Stimulated activated memory B cell treated with anti-CD40 and anti-IgM and Interleukin-4, amounts not matched to agents 10 μg/mL and 1 μg/mL and 100 μg/mL, for 72 hours (primary cell): ENCODE results near the gene TMEM117.
"Not testable (repeated sequence)": the region's sequence is repeated elsewhere in the genome, so short reads cannot be mapped to it uniquely, and the experiment has no call there.

Source experiments
- ATAC-seq: fragments of 150-1000 bp; cut with Tn5 transposase; 2 replicates; pipeline ENCODE4 v1.10.0; 2021
- H3K27ac Mint-ChIP-seq: one replicate; pipeline ENCODE4 v1.8.0; 2022; ENCODE audit warnings: mild to moderate bottlenecking, mixed read lengths
- H3K27me3 Mint-ChIP-seq: one replicate; pipeline ENCODE4 v1.8.0; 2022; ENCODE audit warnings: mixed read lengths
- H3K36me3 Mint-ChIP-seq: one replicate; pipeline ENCODE4 v1.8.0; 2022; ENCODE audit warnings: mixed read lengths
- H3K4me1 Mint-ChIP-seq: one replicate; pipeline ENCODE4 v1.8.0; 2022; ENCODE audit warnings: mixed read lengths
- H3K4me3 Mint-ChIP-seq: one replicate; pipeline ENCODE4 v1.8.0; 2022; ENCODE audit warnings: mild to moderate bottlenecking, moderate library complexity, mixed read lengths
- H3K9me3 Mint-ChIP-seq: one replicate; pipeline ENCODE4 v1.8.0; 2022; ENCODE audit warnings: mixed read lengths

The TMEM117 gene

DNA sequence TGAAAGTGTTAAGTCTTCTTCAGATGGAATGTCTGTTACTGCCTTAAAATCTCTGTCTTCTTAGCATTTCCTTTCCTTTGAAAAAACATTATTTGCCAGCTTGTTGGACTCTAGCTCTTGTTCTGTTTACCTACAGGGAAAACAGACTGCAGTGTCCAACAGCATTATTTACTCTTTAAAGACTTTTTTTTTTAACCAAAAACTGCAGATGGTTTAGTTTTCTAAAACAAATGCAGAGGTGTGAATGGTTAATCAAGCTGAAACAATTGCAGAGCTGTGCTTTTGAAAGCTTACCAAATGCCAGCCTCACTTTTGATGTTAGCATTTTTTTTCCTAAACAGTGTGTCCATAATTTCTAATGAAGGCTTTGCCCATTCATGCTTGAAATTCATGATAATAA is 323.3 kb downstream of the TMEM117 start:
- H3K4me1 Mint-ChIP-seq = peaks cover 12% of the 10 kb centered on the region
- H3K27me3 Mint-ChIP-seq = no peaks in the 10 kb centered on the region
- ATAC-seq = no peak
- no peak overlapping the region for H3K4me3 Mint-ChIP-seq
- H3K36me3 Mint-ChIP-seq = no peaks in the 10 kb centered on the region
- H3K27ac Mint-ChIP-seq = no peak overlapping the region
- H3K9me3 Mint-ChIP-seq = no peaks in the 10 kb centered on the region

DNA sequence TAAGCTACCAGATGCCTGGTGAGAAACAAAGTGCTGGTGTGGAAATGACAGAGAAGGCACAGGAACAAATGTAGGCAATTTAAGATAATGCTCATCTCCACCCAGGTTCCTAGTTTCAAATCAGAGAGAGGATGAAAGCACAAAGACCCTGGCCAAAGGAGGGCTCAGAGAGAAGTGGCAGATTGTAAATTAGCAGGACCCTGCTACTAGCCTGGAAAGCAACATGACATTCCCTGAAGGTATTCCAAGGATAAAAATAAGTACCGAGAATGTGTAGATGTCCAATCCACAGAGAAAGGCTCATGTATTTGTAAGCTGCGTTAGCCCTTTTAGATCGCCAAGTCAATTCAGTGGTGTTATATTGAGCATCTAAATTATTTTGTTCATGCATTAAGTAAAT is 324.0 kb downstream of the TMEM117 start:
- no peak overlapping the region for H3K27ac Mint-ChIP-seq

DNA sequence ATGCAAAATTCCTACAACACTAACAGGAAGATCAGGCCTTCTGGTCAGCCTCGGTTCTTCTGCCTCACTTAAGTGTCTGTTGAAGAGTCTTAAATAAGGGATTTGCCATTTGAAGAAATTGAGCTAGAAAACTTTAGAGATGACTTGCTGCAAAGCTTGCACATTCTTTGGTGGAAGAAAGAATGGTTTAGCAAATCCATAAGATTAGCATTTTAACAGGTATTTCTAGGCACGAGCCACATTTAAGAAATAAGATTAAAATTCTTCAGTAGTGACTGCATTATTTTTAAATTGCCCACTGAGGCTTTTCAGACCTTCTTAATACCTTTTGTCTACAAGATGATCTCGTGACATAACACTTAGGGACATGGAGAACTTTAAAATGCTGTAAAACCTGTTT is 327.1 kb downstream of the TMEM117 start:
- Mint-ChIP-seq H3K4me3 (no peak overlapping the region), H3K4me1 (no peaks in the 10 kb centered on the region), H3K9me3 (no peaks in the 10 kb centered on the region), H3K36me3 (no peaks in the 10 kb centered on the region), H3K27ac (no peak overlapping the region), H3K27me3 (no peaks in the 10 kb centered on the region)
- no peak for ATAC-seq

More for the DNA sequence above, 324.0 kb downstream of the TMEM117 start:
- no peak for ATAC-seq
- H3K4me3 Mint-ChIP-seq = no peak overlapping the region
- no peaks in the 10 kb centered on the region for H3K36me3 Mint-ChIP-seq
- H3K27me3 Mint-ChIP-seq = no peaks in the 10 kb centered on the region
- no peaks in the 10 kb centered on the region for H3K9me3 Mint-ChIP-seq
- peaks cover 12% of the 10 kb centered on the region for H3K4me1 Mint-ChIP-seq

DNA sequence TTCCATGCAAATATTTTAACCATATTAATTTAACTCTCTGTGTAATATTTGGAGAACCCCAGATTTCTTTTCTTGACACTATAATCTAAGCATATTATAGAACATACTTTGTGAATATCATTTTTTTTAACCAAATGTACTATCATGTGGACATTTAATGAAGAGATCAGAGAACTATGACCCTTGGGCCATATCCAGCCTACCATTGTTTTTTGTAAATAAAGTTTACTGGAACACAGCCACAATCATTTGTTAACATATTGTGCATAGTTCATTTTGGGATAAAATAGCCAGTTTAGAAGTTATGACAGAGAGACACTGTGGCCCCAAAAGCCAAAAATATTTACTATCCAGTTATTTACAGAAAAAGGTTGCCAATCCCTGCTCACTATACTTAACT is 338.2 kb downstream of the TMEM117 start:
- ATAC-seq = no peak
- Mint-ChIP-seq H3K36me3 (peaks cover 7% of the 10 kb centered on the region), H3K9me3 (peaks cover 3% of the 10 kb centered on the region), H3K27me3 (no peaks in the 10 kb centered on the region), H3K27ac (no peak overlapping the region), H3K4me3 (no peak overlapping the region), H3K4me1 (no peaks in the 10 kb centered on the region)

DNA sequence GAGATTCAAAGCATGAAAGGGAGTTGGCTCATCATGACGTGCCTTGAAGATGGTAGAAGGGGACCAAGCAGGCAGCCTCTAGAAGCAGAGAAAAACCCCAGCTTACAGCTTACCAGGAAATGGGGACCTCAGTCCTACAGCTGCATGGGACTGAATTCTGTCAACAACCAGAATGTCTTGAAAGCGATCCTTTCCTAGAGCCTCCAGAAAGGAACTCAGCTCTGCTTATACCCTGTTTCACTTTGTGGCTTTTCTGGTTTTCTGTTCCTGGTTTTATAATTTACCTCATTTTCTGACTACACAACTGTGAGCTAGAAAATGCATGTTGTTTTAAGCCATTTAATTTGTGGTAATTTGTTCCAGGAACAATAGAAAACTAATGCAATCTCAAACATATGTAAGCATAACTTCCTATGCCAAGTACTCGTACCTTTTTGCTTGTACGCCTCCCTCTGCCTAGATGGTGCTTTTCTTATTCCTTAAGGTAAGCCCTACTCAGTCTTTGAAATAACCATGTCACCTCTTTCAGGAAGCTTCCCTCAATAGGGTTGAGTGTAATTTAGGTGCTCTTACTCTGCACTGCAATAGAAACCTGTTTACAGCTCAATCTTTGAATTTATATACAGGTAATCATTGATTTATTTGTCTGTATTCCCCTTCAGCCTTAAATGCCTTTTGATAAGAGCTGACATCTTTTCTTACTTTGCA is 348.8 kb downstream of the TMEM117 start:
- H3K27ac Mint-ChIP-seq = no peak overlapping the region
- no peaks in the 10 kb centered on the region for H3K9me3 Mint-ChIP-seq
- no peaks in the 10 kb centered on the region for H3K36me3 Mint-ChIP-seq
- ATAC-seq = peak; percentile 54
- no peak overlapping the region for H3K4me3 Mint-ChIP-seq
- no peaks in the 10 kb centered on the region for H3K27me3 Mint-ChIP-seq
- H3K4me1 Mint-ChIP-seq = peaks cover 15% of the 10 kb centered on the region

DNA sequence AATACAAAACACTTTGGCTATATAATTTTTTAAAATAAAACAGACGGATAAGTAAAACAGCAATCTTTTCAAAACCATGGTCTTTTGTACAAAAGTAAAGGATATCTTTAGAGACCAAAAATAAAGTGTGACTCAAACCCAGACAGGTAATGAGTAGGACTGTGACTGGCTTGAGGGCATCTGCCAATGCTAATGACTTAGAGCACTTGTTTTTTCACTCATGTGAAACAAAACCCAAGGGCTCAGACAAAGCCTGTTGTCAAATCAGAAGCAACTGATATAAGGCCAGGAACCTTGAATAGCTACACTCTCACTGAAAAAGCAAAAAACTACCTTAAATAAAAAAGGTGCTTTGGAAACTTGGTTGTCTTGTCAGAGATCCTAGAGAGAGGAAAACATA is 357.4 kb downstream of the TMEM117 start:
- no peaks in the 10 kb centered on the region for H3K4me1 Mint-ChIP-seq
- no peaks in the 10 kb centered on the region for H3K36me3 Mint-ChIP-seq
- H3K27me3 Mint-ChIP-seq = no peaks in the 10 kb centered on the region
- peak; percentile 71 for ATAC-seq
- H3K4me3 Mint-ChIP-seq = no peak overlapping the region
- H3K9me3 Mint-ChIP-seq = no peaks in the 10 kb centered on the region
- no peak overlapping the region for H3K27ac Mint-ChIP-seq

DNA sequence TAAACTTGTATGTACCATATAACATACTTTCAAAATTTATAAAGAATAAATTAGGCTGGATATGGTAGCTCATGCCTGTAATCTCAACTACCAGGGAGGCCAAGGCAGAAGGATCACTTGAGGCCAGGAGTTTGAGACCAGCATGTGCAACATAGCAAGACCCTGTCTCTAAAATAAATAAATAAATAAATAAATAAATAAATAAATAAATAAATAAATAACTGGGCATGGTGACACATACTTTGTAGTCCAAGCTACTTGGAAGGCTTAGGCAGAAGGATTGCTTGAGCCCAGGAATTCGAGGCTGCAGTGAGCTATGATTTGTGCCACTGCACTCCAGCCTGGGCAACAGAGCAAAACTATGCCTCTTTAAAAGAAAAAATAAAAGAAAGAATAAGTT is 359.8 kb downstream of the TMEM117 start:
- H3K4me3 Mint-ChIP-seq, H3K36me3 Mint-ChIP-seq, ATAC-seq, H3K27ac Mint-ChIP-seq, H3K9me3 Mint-ChIP-seq, H3K4me1 Mint-ChIP-seq, H3K27me3 Mint-ChIP-seq: not testable (repeated sequence)

DNA sequence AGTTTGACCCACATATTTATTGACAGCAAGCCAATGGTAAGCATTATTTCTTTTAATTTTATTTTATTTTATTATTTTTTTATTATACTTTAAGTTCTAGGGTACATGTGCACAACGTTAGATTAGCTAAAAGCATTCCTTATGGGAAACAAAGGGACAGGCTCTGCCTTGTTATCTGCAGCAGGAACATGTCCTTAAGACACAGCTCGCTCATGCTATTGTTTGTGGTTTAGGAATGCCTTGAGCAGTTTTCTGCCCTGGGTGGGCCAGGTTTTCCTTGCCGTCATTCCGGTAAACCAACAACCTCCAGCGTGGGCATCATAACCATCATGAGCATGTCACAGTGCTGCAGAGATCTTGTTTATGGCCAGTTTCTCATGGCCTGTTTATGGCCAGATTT is 370.2 kb downstream of the TMEM117 start:
- H3K9me3 Mint-ChIP-seq = peaks cover 8% of the 10 kb centered on the region
- H3K36me3 Mint-ChIP-seq = peaks cover 35% of the 10 kb centered on the region
- no peak for ATAC-seq
- H3K27ac Mint-ChIP-seq = no peak overlapping the region
- H3K4me3 Mint-ChIP-seq = no peak overlapping the region
- H3K4me1 Mint-ChIP-seq = no peaks in the 10 kb centered on the region
- H3K27me3 Mint-ChIP-seq = no peaks in the 10 kb centered on the region

DNA sequence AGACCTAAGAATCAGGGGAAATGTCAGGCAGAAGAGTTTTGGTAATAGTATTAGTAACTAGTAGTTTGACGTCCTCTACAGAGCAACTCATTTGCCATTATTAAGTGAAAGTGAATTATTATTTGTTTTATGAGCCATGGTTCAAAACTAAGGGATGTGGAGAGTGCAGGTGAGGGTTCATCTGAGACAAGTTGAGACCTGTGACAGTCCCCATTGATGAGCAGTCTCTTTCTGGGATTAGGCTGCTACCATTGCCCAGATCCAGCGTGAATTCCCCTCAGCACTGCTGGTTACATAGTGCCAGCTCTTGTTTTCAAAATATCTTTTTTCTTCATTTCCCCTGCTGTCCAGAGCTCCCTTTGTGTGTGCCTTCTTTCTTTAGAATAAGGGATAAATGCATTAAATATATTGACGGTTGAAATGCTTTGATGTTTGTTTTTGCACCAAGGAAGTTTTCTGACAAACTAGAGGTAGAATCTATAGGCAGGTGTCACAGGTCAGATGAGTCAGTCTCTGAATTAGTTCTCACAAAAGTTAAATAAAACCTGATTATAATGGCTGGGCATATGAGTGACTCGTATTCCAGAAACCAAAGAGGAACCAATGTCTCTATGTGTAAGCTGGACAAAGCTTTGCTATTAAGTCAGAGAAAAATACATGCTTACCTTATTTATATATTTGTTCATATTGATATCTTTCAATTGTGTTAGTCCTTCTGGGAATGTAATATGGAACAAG is 381.4 kb downstream of the TMEM117 start:
- Mint-ChIP-seq H3K27me3 (no peaks in the 10 kb centered on the region), H3K27ac (no peak overlapping the region), H3K4me1 (no peaks in the 10 kb centered on the region), H3K9me3 (peaks cover 5% of the 10 kb centered on the region), H3K4me3 (no peak overlapping the region), H3K36me3 (peaks cover 40% of the 10 kb centered on the region)
- ATAC-seq = no peak

DNA sequence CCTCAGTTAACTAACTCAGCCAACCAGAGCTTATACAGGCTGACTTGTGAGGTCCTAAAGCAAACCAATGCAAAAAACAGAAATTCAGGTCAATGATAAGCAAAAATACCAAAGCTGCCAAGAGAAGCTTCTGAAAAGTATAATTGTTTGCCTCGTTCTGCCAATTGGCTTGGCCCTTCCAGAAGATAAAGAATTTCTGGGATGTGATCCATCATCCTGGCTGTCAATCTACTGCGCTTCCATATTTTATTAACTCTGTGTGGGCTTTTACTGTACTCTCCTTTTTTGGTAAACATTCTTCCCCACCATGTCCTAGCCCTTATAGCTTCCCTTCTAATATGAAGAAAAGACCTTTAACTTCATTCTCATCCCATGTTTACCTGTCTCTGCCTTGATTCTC is 387.9 kb downstream of the TMEM117 start:
- no peaks in the 10 kb centered on the region for H3K9me3 Mint-ChIP-seq
- H3K4me1 Mint-ChIP-seq = no peaks in the 10 kb centered on the region
- H3K27ac Mint-ChIP-seq = no peak overlapping the region
- H3K4me3 Mint-ChIP-seq = no peak overlapping the region
- H3K27me3 Mint-ChIP-seq = no peaks in the 10 kb centered on the region
- H3K36me3 Mint-ChIP-seq = peaks cover 19% of the 10 kb centered on the region
- ATAC-seq = no peak

DNA sequence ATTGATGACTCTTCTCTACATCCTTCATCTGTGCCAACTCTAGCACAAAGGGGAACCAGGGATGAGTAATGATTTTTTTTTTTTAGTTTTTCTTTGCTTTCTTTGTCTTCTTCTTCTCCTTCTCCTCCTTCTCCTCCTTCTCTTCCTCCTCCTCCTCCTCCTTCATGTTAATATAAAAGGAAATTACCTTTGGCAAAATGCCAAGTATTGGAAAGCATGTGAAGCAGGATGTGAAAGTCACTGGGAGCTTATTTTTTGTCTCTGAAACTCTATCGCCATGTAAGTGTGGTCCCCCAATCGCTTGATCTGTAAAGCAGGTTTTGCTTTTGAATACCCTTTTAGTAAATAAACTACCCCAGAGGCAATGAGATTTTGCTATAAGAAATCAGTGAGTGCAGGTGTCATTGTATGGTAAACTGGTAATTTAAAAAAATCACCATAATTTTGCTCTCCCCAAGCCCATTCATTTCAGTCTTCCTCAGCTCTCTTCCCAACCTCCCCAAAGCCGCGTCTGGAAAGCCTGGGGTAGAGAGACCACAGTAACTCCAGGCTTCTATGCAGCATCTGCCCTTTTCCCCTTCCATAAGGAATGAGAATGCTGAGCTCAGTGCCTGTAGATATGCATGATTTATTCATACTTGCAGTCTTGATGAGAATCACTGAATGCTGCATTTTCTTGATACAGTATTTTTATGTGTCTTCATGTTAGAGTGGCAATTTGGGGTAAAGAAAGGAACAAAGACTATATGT is 388.7 kb downstream of the TMEM117 start:
- Mint-ChIP-seq H3K4me3 (no peak overlapping the region), H3K27ac (no peak overlapping the region), H3K9me3 (no peaks in the 10 kb centered on the region), H3K27me3 (no peaks in the 10 kb centered on the region), H3K4me1 (no peaks in the 10 kb centered on the region), H3K36me3 (peaks cover 19% of the 10 kb centered on the region)
- ATAC-seq = no peak

DNA sequence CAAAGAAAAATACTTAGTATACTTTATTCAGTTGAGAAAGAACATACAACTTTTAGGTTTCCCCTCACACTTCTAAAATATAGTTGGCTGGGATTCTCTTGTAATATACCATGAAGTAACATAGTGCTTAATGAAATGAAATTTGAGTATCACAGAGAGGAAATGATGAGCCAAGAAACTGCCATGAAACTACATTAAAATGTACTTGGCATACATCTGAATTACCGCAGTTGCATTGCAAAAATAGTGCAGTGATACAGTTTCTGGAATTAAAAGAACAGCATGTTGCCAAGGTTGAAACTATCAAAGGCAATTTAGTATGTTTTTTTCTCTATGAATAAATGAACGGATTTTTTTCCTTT is 389.2 kb downstream of the TMEM117 start:
- H3K27ac Mint-ChIP-seq = no peak overlapping the region
- H3K4me3 Mint-ChIP-seq = no peak overlapping the region
- no peaks in the 10 kb centered on the region for H3K4me1 Mint-ChIP-seq
- ATAC-seq = no peak
- H3K27me3 Mint-ChIP-seq = no peaks in the 10 kb centered on the region
- H3K9me3 Mint-ChIP-seq = no peaks in the 10 kb centered on the region
- H3K36me3 Mint-ChIP-seq = peaks cover 18% of the 10 kb centered on the region

DNA sequence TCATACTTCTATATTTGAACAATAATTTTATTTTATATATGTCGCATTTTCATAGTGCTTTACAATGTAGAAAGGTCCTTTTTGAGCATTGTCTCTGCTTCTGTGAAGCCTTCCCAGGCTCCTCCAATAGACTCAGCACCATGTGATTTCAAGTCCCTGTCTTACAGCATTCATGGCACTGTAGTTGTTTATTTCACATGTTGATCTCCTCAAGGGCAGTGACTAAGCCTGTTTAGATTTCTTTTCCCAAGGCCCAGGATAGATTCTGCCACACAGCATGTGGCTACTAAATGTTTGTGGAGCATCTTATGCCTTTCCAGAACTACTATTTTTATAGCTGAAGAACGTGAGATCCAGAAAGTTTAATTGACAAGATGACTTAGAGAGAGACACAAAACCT is 391.7 kb downstream of the TMEM117 start:
- no peak for ATAC-seq
- no peaks in the 10 kb centered on the region for H3K4me1 Mint-ChIP-seq
- H3K9me3 Mint-ChIP-seq = no peaks in the 10 kb centered on the region
- H3K27me3 Mint-ChIP-seq = no peaks in the 10 kb centered on the region
- H3K27ac Mint-ChIP-seq = no peak overlapping the region
- H3K36me3 Mint-ChIP-seq = peaks cover 6% of the 10 kb centered on the region
- no peak overlapping the region for H3K4me3 Mint-ChIP-seq

DNA sequence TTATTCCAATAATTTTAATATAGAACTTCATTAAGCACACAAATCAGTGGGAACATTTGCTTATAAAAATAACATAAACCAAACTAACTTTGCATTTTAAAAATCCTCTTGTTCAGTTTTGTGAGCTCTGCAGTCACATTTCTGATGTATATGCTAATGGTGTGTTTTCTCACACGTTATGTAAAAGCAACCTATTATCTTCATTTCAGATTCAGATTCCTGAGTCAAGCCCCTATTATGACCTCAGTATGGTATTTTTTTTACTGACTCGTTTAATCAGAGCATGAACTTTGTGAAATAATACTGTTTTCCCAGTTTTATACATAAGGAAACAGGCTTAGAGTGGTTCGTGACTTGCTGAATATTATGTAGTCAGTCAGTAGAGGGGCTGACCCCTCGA is 394.0 kb downstream of the TMEM117 start:
- Mint-ChIP-seq H3K4me3 (no peak overlapping the region), H3K4me1 (no peaks in the 10 kb centered on the region), H3K27me3 (no peaks in the 10 kb centered on the region), H3K36me3 (no peaks in the 10 kb centered on the region), H3K9me3 (no peaks in the 10 kb centered on the region), H3K27ac (no peak overlapping the region)
- ATAC-seq = no peak

DNA sequence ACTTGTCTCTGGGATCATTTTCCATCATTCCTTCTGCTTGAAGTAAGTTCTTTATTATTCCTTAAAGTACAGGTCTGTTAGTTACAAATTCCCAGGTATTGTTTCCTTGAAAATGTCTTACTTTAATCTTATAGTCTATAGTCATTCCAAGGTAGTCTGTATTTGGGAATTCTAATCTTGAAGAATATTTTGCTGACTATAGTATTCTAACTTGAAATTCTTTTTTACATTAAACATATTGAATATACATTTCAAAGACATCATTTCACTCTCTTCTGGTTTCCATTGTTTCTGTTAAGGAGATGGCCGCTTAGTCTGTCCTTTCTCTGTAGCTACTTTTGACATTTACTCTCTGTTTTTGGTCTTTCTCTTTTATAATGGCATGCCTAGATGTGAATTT is 399.8 kb downstream of the TMEM117 start:
- H3K4me1 Mint-ChIP-seq = no peaks in the 10 kb centered on the region
- no peak overlapping the region for H3K27ac Mint-ChIP-seq

DNA sequence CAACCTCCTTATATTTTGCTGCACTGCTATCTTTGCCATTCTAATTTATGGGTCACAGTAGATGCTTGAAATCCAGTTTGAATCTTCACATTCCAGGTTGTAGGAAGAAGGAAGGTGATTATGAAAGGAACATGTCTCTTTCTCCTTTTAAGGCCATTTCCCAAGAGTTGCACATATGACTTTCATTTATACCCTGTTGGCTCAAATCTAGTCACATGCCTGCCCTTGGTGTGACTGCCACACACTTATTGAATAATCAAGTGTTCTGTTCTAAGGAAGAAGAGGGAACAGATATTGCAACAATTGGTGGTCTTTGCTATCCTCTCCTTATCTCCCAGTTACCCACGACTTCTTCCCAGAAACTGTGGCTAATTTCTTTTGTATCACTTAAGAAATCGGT is 404.3 kb downstream of the TMEM117 start:
- Mint-ChIP-seq H3K27me3 (no peaks in the 10 kb centered on the region), H3K4me1 (no peaks in the 10 kb centered on the region), H3K4me3 (no peak overlapping the region), H3K36me3 (peaks cover 19% of the 10 kb centered on the region), H3K27ac (no peak overlapping the region), H3K9me3 (peaks cover 11% of the 10 kb centered on the region)
- ATAC-seq = no peak

More for the DNA sequence above, 399.8 kb downstream of the TMEM117 start:
- H3K36me3 Mint-ChIP-seq = no peaks in the 10 kb centered on the region
- no peaks in the 10 kb centered on the region for H3K9me3 Mint-ChIP-seq
- H3K27me3 Mint-ChIP-seq = no peaks in the 10 kb centered on the region
- no peak for ATAC-seq
- H3K4me3 Mint-ChIP-seq = no peak overlapping the region
